Measurements from ENCODE around the gene TAS2R60. TPM values are rescaled to one million over a fixed set of nuclear protein-coding genes. Genes with fewer than 3 reads are reported as not detected.

TAS2R60 gene
- total and polyA plus RNA-seq, 2 of the 8 experiments (the other 6 are each of a cell fraction or from before 2014, with no cell fraction given), result 0.15 to 0.32 TPM

GRCh38 chr7:143411976-143412708 is 31.1 kb upstream of the TAS2R60 start:
- peak overlapping the region; percentile 45; the same call in 1 of the 2 replicates for H2BK12ac ChIP-seq (ENCODE audit: low read depth, low read length)
- no peak overlapping the region for H2BK120ac ChIP-seq (replicated peaks; ENCODE audit: low read depth, low read length)
- peaks cover 9% of the 10 kb centered on the region for H3K79me1 ChIP-seq (ENCODE audit: low read depth, low read length)
- 75% methylated on average over 5 of the region's 5 CpGs; no CpG with 5 or more reads in 1 of the 2 experiments for WGBS, 2 experiments (ENCODE audit: extremely low coverage in 1 of 2, insufficient coverage in 1 of 2, insufficient read length in 1 of 2, insufficient replicate concordance in 2 of 2, low coverage in 1 of 2, low lambda C conversion rate in 2 of 2, missing lambda C conversion rate in 1 of 2)
- no peak overlapping the region for H3K9ac ChIP-seq (replicated peaks in 1 of 4; ENCODE audit: extremely low read depth in 1 of 4, low read depth in 3 of 4, low read length in 3 of 4)
- peak overlapping the region; percentile 94; the same call in 1 of the 2 replicates for H2BK20ac ChIP-seq (ENCODE audit: low read length)
- DNase-seq (ENCODE audit: low read depth in 1 of 2, low spot score in 2 of 2) (no peak), FAIRE-seq (no peak)
- no peak overlapping the region for H3K14ac ChIP-seq (ENCODE audit: insufficient read length)
- CTCF ChIA-PET (ENCODE audit: partially characterized antibody), result interaction anchor here (1.0 to 13.5 kb wide), 4 partner anchors 9 to 172 kb away, joined by 4 to 242 read pairs (median 5); no protein-coding TSS in a partner anchor
- H3K23ac ChIP-seq (ENCODE audit: insufficient read length), result no peak overlapping the region
- H3K79me2 ChIP-seq (ENCODE audit: control insufficient read depth in 1 of 2, insufficient read depth in 2 of 2, low read length in 2 of 2), result peaks cover 0 to 13% of the 10 kb centered on the region in 2 experiments; a peak in 3 of 4 replicates
- H3K18ac ChIP-seq (ENCODE audit: extremely low read depth, low read length), result peak overlapping the region; percentile 39; the same call in 1 of the 2 replicates
- H3K27ac ChIP-seq (ENCODE audit: low read depth, low read length), result no peak overlapping the region
- no peak overlapping the region for H2AFZ ChIP-seq (ENCODE audit: low read length)
- H4K8ac ChIP-seq (ENCODE audit: extremely low read depth, insufficient read depth, low read length), result no peak overlapping the region
- no peaks in the 10 kb centered on the region for H3K36me3 ChIP-seq (ENCODE audit: control insufficient read depth in 2 of 4, insufficient read depth in 4 of 4, low read length in 3 of 4)
- H4K91ac ChIP-seq (replicated peaks; ENCODE audit: insufficient read length, low read length), result no peak overlapping the region
- H3K9me3 ChIP-seq (ENCODE audit: insufficient read depth in 2 of 2, low read depth in 1 of 2, low read length in 1 of 2), result no peaks in the 10 kb centered on the region
- no peak overlapping the region for H2AK5ac ChIP-seq (ENCODE audit: low read depth, low read length)
- H2BK15ac ChIP-seq (ENCODE audit: low read length), result peak overlapping the region; percentile 36; the same call in 1 of the 2 replicates
- POLR2A ChIA-PET (ENCODE audit: partially characterized antibody), result interaction anchor here (0.8 to 25.2 kb wide), 4 partner anchors 14 to 35 kb away, joined by 3 to 518 read pairs (median 8); partner anchors contain the start of gene ZYX
- H3K4me2 ChIP-seq (ENCODE audit: insufficient read depth in 1 of 2, low read depth in 2 of 2, low read length in 2 of 2), result no peak overlapping the region
- H3K4me1 ChIP-seq (replicated peaks in 1 of 4; ENCODE audit: control insufficient read depth in 3 of 4, insufficient read depth in 4 of 4, low read length in 3 of 4), result peaks cover 12 to 24% (median 18%) of the 10 kb centered on the region in 4 experiments
- H2BK5ac ChIP-seq (ENCODE audit: low read depth, low read length), result peak overlapping the region; percentile 53; the same call in 1 of the 2 replicates
- H3K27me3 ChIP-seq (replicated peaks in 1 of 4; ENCODE audit: control insufficient read depth in 3 of 4, extremely low read depth in 1 of 4, insufficient read depth in 3 of 4, low read length in 3 of 4), result no peaks in the 10 kb centered on the region
- peaks cover 10% of the 10 kb centered on the region for H3K23me2 ChIP-seq (ENCODE audit: low read depth, low read length)
- no peaks in the 10 kb centered on the region for H4K20me1 ChIP-seq (replicated peaks in 1 of 2; ENCODE audit: control insufficient read depth in 1 of 2, insufficient read depth in 2 of 2, low read length in 2 of 2)
- no peak overlapping the region for H3K56ac ChIP-seq (replicated peaks; ENCODE audit: insufficient read length, low read depth, low read length)
- H3K4me3 ChIP-seq (ENCODE audit: extremely low read depth in 1 of 4, insufficient read depth in 2 of 4, low read depth in 3 of 4, low read length in 4 of 4), result no peak overlapping the region
- no peak overlapping the region for H4K5ac ChIP-seq (ENCODE audit: insufficient read length, low read depth, low read length)
- H3K4ac ChIP-seq (replicated peaks; ENCODE audit: insufficient read length, low read depth, low read length), result no peak overlapping the region
- TF ChIP-seq EGR1 (IDR thresholded peaks at IDR 0.05; ENCODE audit: borderline replicate concordance, low read depth, low read length), result no peak
- no peak for TF ChIP-seq RNF2 (IDR thresholded peaks at IDR 0.05; ENCODE audit: borderline replicate concordance, low read depth, low read length, missing control alignments, poor library complexity, severe bottlenecking)
- TF ChIP-seq, protein P1, sequence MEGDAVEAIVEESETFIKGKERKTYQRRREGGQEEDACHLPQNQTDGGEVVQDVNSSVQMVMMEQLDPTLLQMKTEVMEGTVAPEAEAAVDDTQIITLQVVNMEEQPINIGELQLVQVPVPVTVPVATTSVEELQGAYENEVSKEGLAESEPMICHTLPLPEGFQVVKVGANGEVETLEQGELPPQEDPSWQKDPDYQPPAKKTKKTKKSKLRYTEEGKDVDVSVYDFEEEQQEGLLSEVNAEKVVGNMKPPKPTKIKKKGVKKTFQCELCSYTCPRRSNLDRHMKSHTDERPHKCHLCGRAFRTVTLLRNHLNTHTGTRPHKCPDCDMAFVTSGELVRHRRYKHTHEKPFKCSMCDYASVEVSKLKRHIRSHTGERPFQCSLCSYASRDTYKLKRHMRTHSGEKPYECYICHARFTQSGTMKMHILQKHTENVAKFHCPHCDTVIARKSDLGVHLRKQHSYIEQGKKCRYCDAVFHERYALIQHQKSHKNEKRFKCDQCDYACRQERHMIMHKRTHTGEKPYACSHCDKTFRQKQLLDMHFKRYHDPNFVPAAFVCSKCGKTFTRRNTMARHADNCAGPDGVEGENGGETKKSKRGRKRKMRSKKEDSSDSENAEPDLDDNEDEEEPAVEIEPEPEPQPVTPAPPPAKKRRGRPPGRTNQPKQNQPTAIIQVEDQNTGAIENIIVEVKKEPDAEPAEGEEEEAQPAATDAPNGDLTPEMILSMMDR (IDR thresholded peaks at IDR 0.05; ENCODE audit: control extremely low read depth in 1 of 3, insufficient read depth in 1 of 3, low read depth in 1 of 3, low read length in 3 of 3), result peak in 1 of 3 experiments; percentile 2; a peak in 1 of 4 replicates
- TF ChIP-seq CHD2 (IDR thresholded peaks at IDR 0.05; ENCODE audit: low read length), result no peak
- no peak for TF ChIP-seq HDAC2 (IDR thresholded peaks at IDR 0.05; ENCODE audit: borderline replicate concordance in 1 of 2, low read depth in 2 of 2, low read length in 2 of 2)
- no peak for TF ChIP-seq TEAD4 (IDR thresholded peaks at IDR 0.05; ENCODE audit: low read depth, low read length)
- TF ChIP-seq SP2 (IDR thresholded peaks at IDR 0.05; ENCODE audit: low read length), result no peak
- TF ChIP-seq KDM4A (IDR thresholded peaks at IDR 0.05; ENCODE audit: low read depth, low read length, severe bottlenecking), result no peak
